HG03095 (cell line): ENCODE measurements around the gene PKDCC.
"Not testable (repeated sequence)": the region's sequence is repeated elsewhere in the genome, so short reads cannot be mapped to it uniquely, and the experiment has no call there.

Experiments
- ATAC-seq: cut with Tn5 transposase; IDR thresholded peaks from one replicate; pipeline ENCODE4 v1.9.1; 2021; ENCODE audit warnings: moderate library complexity; ENCODE audit not compliant: unreplicated experiment

PKDCC gene

DNA sequence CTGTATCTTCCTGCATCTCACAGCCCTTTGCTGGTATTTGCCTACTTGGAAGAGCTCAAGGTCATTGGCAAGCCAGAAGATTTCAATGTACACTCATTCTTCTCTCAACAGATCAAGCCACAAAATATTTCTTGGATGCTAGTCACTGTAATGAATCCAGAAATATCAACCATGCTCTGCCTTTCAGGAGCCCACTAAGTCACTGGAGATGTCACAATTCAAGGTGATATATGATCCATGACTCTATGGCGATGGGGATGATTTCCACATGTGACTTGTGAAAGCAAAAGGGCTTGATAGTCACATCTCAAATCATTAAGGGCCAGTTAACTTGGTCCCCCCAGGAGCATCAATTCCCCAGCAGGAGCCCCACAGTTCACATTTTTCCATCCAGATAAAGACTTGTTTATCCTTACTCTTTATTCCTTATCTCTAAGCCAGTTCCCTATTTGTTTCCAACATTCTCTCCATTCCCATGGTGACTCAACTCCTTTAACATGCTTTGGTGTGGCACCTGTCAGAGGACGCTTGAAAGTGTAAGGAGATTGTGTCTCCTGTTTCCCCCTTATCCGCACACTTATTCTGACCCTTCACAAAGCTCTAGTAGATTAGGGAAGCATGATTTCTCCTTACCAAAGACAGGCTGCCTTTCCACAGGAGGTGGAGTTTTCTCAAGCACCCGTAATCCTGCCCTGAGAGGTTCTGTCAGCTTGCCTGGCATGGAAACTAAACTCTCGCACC, 15.8 kb downstream of the PKDCC start:
- ATAC-seq = no peak

DNA sequence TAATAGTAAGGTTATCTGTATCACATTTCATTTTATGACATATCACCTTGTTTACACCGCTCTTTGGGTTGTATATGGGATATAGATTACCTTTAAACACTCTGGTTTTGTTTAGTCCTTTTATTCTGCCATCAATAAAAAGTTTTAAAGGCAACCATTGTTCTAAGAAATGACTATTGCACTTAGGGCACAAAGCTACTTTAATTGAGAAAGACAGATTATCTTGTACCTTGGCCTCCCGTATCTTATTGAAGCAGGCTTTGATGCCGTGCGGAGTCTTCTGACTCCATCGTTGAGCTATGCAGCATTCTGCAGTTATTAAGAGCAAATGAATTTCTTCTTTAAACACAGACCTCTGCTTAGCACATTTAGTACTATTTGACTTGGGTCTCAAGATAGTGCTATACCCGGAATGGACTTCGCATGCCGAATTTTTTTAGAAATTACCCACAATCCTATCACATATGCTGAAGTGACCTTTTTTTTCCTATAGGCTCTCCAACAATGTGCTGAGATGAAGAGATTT, 16.7 kb downstream of the PKDCC start:
- no peak for ATAC-seq

DNA sequence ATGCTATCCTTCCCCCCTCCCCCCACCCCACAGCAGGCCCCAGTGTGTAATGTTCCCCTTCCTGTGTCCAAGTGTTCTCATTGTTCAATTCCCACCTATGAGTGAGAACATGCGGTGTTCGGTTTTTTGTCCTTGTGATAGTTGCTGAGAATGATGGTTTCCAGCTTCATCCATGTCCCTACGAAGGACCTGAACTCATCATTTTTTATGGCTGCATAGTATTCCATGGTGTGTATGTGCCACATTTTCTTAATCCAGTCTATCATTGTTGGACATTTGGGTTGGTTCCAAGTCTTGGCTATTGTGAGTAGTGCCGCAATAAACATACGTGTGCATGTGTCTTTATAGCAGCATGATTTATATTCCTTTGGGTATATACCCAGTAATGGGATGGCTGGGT, 17.9 kb downstream of the PKDCC start:
- not testable (repeated sequence) for ATAC-seq

DNA sequence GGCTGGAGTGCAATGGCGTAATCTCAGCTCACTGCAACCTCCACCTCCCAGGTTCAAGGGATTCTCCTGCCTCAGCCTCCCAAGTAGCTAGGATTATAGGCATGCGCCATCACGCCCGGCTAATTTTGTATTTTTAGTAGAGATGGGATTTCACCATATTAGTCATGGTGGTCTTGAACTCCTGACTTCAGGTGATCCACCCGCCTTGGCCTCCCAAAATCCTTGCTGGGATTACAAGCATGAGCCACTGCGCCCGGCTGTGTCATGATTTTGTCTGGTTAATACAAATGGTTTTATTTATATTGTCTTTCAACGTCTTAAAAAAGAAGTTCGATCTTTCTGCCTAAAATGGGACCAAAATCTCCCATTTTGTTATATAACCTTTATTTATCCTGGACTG, 19.2 kb downstream of the PKDCC start:
- ATAC-seq = not testable (repeated sequence)

DNA sequence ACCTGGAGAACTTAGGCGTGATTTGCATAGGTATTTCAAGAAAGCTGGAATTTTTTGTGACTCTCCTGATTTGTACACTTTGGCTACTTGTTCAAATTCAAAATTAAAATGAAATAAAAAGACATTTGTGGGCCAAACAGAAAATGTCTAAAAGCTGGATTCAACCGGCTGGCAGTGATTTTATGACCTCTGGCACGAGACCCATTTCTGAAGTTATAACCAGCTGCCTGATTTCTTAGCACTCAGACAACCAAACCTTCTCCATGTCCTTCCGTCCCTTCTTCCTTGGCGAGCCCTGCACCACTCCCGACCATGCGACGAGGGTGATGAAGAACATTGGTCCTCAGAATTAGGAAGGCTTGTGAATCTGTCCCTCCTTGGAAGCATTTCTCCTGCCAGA, 19.7 kb downstream of the PKDCC start:
- no peak for ATAC-seq

DNA sequence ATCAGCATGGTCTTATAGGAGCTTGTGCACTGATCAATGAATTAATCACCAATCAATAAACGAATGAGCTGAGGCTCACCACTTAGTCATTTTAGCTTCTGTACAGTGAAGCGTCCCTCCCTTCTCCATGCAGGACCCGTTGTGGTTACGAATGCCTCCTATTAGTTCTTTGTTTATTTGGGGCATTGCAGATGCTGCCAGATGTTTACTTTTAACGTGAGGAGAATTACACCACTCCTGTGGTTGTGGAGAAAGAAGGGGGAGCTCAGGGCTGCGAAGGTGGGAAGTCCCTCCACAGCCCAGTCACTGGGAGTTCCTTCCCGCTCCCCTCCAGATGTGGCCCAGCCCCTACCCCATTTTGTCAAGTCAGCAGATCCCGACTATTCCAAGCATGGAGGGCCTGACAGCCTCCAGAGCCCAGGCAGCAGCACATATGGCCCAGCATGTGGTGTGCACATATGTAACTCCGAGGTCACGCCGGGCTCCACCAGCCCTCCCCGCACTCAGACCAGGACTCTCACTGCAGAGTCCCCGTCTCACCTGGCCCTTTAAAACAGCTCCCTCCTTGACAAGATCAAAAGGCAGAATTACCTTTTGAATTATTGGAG, 20.9 kb downstream of the PKDCC start:
- no peak for ATAC-seq

DNA sequence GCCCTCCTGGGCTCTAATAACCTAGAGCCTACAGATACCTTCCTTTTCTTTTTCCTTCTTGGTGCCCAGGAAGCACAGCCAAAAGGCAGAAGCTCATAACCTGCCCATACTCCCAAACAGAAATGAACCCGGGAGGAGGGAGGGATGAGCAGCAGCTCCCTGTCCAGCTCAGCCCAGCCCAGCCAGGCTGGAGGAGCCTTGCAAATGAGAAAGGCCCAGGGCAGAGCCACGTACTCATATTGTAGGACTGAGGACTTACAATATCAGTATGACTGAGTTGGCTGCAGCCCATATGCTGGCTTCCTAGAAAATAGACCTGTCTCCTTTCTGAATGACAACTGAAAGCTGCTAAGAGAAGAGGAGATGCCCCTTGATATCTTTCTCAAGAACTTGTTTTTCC, 21.7 kb downstream of the PKDCC start:
- ATAC-seq = no peak

DNA sequence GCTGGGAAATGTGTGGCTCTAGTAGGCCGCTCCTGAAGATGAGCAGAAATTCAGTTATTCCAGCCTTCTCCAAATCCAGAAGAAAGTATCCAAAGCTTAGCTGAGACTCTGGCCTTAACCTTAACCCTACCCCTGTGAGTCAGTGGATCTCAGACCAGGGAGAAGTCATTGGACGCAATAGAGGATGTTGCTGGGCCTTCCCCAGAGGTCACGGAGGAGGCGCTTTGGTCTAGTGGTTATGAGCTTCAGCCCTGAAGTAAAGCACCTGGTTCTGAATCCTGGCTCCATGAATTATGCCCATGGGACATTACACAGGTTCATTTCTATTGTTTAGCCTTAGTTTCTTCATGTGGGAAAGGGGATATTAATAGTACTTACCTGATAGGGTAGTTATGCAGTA, 24.0 kb downstream of the PKDCC start:
- ATAC-seq = no peak

DNA sequence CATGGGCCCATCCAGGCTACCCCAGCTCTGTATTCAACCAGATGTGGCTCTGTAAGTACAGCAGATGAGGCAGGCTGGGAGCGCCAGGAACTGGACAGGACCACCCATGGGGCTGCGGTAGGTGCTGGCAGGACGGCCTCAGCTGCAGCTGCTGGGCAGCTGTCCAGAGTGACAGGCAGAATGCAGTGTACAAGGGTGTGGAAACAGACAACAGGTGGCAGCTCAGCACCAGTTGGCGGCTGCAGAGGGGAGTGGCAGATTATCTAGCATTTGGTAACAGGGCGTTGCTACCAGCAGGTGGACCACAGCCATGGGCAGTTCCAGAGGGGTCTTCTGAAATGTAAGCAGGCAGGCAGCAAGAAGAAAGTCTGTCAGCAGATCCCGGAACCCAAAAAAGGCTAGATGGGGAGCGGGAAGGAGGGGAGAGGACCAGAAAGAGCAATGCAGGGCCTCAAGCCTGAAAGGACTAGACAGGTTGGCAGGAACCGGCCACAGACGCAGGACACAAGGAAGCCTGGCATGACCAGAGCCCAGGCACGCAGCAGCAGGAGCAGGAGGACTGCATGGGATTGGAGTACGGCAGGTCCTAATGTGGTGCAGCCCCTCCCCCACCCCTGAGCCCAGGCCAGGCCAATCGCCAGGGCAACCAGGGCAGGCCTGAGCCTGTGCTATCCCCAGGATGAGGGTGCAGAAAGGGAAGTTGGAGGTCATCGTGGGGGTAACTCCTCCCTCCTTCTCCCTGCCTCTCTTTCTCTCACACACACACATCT, 24.7 kb downstream of the PKDCC start:
- no peak for ATAC-seq

DNA sequence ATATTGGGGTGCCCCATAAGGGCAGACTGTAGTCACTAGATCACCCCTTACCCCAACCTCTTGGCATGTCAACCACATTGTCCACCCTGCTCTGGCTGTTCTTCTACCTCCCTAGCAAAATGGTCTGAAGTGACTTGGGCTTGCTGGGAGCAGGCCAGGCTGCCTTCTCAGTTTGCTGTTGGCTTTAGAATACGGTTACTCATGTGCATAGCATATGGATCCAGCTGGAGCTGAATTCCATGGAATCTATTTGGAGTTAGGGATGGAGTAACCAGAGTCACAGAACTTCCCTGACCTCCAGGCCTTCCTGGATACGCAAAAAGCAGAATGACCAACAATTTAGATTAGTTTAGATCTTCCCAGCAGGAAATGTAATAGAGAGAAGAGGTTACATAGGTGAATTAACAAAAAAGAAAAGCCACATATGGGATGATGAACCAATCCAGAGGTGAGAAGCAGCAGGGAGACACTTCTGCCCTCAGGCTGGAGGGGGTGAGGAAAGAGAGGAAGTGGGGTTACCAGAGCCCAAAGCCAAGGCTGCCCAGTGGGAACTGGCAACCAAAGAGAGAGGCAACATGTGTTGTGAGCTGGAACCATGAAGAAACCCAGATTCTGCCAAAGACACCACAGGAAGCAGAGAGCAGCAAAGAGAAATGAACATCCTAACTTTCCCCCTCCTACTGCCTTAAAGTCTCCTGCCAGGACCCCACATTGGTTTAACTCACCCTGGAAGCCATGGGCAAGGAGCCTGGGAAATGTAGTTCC, 26.1 kb downstream of the PKDCC start:
- no peak for ATAC-seq

DNA sequence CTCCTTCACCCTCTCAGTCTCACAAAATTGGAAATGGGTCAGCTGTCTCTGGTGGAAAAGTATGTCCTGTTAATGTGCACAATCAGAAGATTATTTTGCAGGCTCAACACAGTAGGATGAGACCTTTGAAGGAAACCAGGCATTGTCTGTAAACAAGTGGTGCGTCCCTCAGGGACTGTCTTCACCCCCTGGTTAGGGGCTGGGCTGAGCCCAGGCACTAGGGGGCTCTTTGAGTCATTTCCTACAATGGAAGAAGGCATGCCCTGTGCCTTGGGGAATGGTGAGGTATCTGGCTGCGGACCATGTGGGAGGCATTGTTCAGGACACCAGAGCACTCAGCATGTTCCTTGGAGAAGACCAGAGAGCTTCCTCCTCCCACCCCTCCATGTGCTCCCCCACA, 26.8 kb downstream of the PKDCC start:
- ATAC-seq = no peak

DNA sequence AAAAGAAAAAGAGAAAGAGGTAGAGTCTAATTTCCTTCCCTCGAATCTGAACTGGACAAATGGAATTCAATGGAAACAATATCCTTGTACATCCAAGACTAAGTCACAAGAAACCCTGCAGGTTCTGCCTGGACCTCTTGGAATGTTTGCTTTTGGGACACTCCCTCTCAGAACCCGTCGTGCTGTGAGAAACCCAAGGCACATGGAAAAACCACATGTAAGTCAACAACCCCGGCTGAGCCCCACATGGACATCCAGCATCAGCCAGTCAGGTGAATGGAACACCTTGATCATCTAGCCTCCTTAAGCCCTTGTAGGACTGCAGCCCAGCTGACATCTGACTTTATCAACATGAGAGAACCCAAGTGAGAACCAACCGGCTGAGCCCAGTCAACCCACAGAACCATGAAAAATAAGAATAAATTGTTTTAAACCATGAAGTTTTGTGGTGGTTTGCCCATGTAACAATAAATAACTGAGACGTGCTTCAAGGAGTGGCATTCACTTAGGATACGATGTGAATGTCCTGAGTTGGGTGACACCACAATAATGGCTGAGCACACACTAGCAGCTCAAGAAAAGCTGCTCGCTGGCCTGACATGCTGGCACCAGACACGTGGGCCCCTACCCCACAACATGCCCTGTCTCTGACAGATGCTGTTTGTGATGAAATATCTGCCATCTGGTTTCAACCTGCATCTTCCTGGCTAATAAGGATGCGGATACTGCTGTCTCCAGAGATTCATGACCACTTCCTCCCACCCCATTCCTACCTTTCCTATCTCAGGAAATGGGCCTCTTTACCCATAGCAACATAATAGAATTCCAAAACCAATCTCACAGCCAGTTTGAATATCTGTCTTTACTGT, 28.8 kb downstream of the PKDCC start:
- no peak for ATAC-seq

DNA sequence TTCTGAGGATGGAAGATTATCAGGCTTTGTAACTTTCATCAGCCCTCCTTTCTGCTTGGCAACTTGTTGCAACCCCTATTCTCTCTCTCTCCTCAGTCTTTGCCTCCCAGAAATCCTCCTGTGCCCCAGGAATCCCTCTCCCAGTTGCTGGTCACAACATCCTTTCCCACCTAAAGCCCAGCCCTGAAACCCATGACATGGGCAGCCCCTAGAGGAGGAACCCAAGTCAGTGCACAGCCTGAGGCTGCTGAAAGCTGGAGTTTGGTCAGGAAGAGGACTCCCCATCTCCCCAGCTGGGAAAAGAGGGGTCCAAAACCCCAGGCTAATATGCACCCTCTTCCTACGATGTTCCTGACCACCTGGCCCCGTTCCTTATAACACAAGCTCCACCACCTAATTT, 29.5 kb downstream of the PKDCC start:
- no peak for ATAC-seq

DNA sequence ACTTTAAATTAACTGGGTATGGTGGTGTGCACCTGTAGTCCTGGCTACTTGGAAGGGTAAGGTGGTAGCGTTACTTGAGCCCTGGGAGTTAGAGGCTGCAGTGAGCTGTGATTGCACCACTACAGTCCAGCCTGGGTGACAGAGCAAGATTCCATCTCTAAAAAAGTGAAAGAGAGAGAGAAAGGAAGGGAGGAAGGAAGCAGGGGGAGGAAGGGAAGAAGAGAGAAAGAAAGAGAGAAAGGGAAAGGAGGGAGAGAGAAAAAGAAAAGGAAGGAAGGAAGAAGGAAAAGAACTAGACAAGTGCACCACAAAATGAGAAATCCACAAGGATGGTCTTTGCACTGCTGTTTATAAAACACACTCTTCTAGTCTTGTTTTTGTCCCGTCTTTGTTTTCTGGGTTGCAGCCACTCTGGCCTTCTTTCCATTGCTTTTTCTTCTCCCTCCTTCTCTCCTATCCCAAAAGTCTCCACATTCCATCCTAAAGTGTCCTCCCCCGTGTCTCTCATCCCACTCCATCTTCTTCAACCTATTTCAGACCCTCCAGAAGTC, 32.0 kb downstream of the PKDCC start:
- no peak for ATAC-seq

DNA sequence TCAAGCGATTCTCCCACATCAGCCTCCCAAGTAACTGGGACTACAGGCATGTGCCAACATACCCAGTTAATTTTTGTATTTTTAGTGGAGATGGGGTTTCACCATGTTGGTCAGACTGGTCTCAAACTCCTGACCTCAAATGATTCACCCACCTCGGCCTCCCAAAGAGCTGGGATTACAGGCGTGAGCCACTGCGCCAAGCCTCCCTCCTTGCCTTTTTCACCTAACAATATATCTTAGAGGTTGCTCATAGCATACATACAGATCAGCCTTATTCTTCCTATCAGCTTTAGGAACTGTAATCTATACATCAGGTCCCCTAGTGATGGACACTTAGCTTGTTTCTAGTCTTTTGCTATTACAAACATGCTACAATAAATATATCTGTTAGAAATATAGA, 33.3 kb downstream of the PKDCC start:
- not testable (repeated sequence) for ATAC-seq

DNA sequence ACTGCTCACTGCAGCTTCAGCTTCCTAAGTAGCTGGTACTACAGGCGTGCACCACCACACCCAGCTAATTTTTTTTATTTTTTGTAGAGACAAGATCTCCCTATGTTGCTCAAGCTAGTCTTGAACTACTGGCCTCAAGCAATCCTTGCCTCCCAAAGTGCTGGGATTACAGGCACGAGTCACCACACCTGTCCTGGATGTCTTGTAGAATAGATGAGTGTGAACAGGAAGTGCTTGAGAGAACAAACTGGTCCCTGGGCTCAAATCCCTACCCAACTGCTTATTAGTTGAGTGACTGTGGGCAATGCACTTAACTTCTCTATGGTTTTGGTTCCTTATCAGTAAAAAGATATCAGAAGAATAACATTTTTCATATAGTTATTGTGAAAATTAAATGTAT, 34.2 kb downstream of the PKDCC start:
- ATAC-seq = no peak

DNA sequence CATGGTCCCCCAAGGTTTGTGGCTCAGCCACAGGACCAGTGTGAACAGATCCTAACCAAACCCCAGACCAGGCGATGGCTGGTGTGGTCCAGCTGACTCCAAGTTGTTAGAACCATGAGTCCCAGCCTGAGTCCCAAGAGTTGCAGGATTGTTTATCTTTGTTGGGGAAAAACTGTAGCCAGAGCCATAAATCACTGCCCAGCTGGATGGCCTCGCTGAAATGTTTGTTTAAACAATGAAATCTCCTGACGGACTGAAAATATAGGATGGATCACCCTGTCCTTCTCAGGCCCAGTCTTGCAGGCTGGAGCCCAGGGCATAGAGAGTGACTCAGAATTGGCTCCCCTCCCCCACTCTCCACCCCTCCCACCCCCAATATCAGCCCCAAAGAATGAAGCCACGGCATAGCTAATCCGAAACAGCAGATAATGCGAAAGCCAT, 36.4 kb downstream of the PKDCC start:
- ATAC-seq = no peak

DNA sequence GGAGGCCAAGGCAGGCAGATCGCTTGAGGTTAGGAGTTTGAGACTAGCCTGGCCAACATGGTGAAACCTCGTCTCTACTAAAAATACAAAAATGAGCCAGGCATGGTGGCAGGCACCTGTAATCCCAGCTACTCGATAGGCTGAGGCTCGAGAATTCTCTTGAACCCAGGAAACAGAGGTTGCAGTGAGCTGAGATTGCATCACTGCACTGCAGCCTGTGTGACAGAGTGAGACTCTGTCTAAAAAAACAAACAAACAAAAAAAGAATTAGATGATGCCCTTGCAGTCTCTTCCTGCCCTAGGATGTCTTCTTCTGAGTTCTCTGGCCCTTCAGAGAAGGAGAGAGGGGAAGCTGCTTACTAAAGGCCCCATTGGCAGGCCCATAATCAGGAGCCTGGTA, 37.2 kb downstream of the PKDCC start:
- not testable (repeated sequence) for ATAC-seq

DNA sequence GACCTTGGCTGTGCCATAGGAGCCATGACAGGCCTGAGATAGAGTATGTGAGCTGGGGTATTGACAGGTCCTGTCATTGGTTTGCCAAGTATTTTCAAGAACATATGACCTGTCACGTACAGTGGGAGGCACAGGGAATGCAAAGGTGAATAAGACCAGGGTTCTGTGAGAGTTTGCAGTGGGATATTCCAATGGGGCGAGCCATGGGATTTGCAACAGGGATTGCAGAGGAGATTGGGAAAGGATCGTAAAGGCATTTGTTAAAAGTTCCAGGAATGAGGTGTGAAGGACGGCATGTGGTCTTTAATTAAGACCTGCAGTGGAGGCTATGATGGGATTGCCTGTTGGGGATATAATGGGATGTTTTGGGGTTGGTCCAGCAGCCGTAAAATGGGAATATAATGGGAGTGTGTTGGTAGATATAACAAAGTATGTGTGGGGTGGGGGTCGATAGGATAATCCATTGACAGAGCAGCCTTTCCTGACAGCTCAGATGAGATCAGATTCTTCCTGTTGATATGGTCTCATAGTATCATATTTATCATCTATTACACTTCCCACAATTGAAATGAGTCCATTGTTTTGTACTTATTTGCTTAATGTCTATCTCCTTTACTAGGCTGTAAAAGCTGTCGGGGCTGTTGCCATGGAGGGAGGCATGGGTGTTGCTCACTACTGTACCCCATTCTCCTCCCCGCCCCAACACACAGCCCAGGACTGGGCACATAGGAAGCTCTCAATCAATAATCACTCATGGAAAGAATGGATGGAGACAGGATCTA, 38.1 kb downstream of the PKDCC start:
- ATAC-seq = no peak
